COR-L47 (cell line): ENCODE data around the gene CDC42SE2.
"Not testable (repeated sequence)": the region's sequence is repeated elsewhere in the genome, so short reads cannot be mapped to it uniquely, and the experiment has no call there.

Source experiments
- DNase-seq: peaks from one replicate; lab custom pipeline; 2025; lab: John Stamatoyannopoulos, UW

The CDC42SE2 gene

GRCh38 chr5:131250751-131251475 is 12.9 kb upstream of the CDC42SE2 start:
- DNase-seq, result no peak

GRCh38 chr5:131252824-131253171 is 11.1 kb upstream of the CDC42SE2 start:
- DNase-seq, result no peak

- not testable (repeated sequence) for DNase-seq
Observed at GRCh38 chr5:131254025-131254424, 9.8 kb upstream of the CDC42SE2 start.

- DNase-seq, result no peak
Observed at GRCh38 chr5:131254741-131255140, 9.1 kb upstream of the CDC42SE2 start.

- no peak for DNase-seq
Observed at GRCh38 chr5:131256507-131256823, 7.4 kb upstream of the CDC42SE2 start.

DNA sequence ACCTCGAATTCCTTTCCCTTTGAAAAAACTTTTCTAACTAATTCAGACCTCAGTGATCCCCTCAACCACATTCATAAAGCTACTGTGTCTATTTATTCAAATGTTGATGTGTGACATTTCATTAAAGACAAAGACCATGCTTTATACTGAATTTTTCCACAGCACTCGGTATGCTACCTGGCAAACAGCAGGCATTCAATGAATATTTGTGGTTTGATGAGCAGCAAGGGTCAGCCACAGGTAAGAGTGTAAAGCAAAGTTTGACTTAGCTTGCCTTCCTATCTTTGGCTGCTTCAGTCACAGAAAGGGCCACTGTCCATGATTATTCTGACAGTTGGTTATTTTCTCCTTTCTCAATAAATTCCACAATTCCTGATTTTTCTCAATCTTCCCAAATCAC is 5.1 kb upstream of the CDC42SE2 start:
- DNase-seq, result no peak

DNA sequence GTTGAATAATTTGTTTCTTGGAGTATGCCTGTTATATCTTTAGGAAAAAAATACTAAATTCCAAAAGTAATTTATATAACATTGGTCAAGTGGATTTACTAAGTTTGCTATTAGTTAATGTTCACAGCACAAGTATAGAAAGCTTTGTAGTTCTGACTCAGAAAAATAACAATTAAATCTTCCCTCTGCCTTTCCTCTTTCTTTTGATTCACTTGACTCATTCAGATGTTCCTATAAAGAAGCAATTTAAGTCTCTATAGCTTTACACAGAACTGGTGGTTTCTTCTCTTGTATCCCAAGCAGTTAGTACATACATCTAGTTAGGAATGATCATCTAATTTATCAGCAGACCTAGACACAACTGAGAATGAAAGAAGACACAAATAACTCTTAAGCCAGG is 4.5 kb upstream of the CDC42SE2 start:
- DNase-seq, result no peak

DNA sequence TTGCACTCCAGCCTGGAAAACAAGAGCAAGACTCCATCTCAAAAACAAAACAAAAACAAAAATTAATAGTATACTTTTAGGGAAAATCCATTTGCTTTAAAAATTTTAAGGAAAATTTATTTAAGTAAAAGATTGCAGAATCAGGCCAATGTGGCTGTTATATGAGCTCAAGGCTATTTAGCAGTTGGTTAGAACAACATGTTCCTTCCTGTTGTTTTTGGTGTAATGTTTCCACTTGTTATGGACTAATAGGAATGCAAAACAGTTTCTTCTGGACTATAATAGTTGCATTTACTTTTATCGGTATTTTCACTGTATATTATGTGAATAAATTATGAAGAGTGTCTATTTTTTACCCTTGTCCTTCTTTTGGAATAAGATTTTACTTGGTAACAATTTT is 3.0 kb upstream of the CDC42SE2 start:
- DNase-seq, result no peak

DNA sequence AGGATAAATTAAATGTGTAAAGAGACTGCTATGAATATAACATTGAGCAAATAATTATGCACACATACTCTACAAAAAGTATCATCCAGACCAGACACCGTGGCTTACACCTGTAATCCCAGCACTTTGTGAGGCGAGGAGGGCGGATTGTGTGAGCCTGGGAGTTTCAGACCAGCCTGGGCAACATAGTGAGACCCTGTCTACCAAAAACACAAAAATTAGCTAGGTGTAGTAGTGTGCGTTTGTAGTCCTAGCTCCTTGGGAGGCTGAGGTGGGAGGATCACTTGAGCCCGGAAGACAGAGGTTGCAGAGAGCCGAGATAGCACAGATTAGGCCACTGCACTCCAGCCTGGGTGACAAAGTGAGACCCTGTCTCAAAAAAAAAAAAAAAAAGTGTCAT is 2.4 kb upstream of the CDC42SE2 start:
- DNase-seq, result no peak

- DNase-seq, result no peak
Observed at GRCh38 chr5:131262953-131263541, 806 bp upstream of the CDC42SE2 start.

DNA sequence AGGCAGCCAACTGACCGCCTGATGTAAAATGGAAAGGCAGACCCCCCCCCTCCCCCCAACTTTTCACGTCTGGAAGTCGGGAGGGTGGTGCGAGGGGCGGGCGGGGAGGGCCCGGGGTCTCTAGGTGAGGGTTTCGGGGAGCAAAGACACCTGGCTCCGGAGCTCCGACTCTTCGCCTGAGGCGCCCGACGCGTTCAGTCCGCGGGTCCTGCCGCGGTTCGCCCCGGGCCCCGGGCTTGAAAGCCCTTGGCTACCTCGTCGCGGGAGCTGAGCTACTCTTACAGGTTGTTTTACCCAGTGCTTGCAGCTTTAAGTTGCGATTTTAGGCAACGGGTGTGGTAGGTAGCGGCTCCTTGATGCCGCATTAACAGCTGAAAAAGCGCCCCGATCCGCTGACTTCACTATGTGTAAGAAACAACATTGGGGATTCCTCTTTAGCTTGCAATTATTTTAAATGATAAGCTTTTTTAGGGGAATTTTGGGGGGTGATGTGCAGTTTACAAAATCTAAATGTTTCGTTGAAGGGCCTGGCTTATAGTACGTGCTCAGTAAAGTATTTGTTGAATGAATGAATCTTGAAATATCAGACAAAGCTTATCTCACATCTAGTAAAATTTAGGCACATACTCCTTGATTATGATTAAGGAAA is 722 bp downstream of the CDC42SE2 start:
- peak; percentile 44 for DNase-seq

GRCh38 chr5:131265311-131265803 is 1.5 kb downstream of the CDC42SE2 start:
- DNase-seq, result no peak

DNA sequence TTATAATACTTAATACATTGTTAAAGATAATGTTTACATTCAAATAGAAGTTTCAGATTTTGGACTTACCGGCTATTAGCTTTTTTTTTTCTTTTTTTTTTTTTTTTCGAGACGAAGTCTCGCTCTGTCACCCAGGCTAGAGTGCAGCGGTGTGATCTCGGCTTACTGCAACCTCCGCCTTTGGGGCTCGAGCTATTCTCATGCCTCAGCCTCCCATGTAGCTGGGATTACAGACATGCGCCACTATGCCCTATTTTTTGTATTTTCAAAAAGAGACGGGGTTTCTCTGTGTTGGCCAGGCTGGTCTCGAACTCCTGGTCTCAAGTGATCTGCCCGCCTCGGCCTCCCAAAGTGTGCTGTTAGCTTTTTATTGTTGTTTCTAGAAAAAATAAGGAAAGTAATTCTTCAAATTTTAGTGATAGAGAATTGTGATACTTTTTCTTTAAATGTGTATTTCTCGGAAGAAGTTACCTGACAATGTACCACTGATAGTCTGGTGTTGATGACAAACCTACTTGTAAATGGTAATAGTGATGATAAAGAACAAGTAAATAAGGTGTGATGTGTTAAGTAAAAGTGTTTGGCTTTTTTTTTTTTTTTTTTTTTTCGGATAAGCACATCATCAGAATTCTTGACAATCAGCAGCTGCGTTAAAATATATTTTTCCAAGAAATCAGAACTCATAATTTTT is 2.7 kb downstream of the CDC42SE2 start:
- DNase-seq, result no peak

DNA sequence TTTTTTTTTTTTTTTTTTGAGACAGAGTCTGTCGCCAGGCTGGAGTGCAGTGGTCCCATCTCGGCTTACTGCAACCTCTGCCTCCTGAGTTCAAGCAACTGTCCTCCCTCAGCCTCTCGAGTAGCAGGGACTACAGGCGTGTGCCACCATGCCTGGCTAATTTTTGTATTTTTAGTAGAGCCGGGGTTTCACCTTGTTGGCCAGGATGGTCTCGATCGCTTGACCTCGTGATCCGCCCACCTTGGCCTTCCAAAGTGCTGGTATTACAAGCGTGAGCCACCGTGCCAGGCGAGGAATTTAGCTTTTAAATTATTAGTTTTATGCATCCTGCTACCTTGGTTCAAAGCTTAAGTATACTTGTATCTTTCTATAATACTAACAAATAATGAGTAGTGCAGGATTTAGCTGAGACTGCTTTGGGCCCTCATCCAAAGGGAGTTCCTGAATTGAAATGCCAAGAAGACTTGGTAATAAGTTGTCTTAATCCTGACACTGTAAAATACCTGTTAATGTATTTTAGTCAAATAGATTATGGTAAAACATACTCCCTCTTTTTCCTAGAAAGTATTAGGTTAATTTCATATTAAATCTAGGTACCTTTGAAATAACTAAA is 5.0 kb downstream of the CDC42SE2 start:
- no peak for DNase-seq

- no peak for DNase-seq
Observed at GRCh38 chr5:131270809-131271208, 7.0 kb downstream of the CDC42SE2 start.

- not testable (repeated sequence) for DNase-seq
Observed at GRCh38 chr5:131271888-131272287, 8.0 kb downstream of the CDC42SE2 start.

GRCh38 chr5:131272307-131272706 is 8.5 kb downstream of the CDC42SE2 start:
- no peak for DNase-seq

DNA sequence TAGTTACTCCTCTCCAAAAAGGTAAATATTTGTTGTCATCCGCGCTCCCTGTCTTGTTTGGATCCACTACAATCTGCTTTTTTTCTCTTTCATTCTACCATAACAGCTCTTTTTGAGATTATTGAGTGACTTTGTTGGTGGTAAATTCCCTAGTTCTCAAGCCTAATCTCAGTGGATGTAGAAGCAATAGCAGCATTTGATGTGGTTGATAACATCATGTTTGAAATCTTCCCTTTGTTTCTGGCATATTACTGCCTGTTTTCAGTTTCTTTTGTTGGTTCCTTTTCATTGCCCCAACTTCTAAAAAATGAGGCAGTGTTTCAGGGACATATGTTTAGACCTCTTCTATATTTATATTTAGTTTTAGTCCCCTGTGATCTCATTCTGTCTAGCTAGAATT is 8.9 kb downstream of the CDC42SE2 start:
- no peak for DNase-seq

GRCh38 chr5:131274326-131275063 is 10.6 kb downstream of the CDC42SE2 start:
- DNase-seq, result no peak

DNA sequence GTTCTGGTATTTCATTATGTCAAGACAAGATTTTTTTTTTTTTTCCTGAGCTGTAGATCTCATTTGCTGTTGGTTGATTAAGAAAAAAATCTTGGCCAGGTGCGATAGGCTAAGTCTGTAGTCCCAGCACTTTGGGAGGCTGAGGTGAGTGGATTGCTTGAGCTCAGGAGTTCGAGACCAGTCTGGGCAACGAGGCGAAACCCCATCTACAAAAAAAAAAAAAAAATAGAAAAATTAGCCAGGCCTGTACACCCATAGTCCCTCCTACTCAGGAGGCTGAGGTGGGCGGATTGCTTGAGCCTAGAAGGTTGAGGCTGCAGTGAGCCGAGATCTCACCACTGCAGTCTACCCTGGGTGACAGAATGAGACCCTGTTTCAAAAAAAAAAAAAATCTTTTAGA is 12.2 kb downstream of the CDC42SE2 start:
- DNase-seq, result no peak

GRCh38 chr5:131277447-131277846 is 13.6 kb downstream of the CDC42SE2 start:
- DNase-seq, result no peak
